H1 (cell line): ENCODE measurements around the gene ASPHD2.

Experiments used
- E2F6 ChIP-seq: IDR thresholded peaks from 2 replicates; pipeline ENCODE4 v1.6.1; 2012; ENCODE audit warnings: inconsistent platforms
- EZH2 ChIP-seq: fragments of 200-600 bp; sonication (generic); IDR thresholded peaks from 2 replicates; pipeline ENCODE4 v1.7.1; 2012; ENCODE audit warnings: low read depth, mild to moderate bottlenecking, moderate library complexity, low read length, inconsistent platforms; ENCODE audit not compliant: severe bottlenecking
- HDAC2 ChIP-seq, 2 experiments: fragments of 300-600 bp in 1 of 2; sonication (generic) in 1 of 2; IDR thresholded peaks; 2 replicates each; pipeline ENCODE4 v1.6.1; 2011 to 2012; ENCODE audit warnings: low read depth in 2 of 2, low read length in 2 of 2, mild to moderate bottlenecking in 2 of 2, moderate library complexity in 2 of 2, borderline replicate concordance in 1 of 2, inconsistent platforms in 1 of 2
- MAFK ChIP-seq: IDR thresholded peaks from 2 replicates; pipeline ENCODE4 v1.6.1; 2012; ENCODE audit warnings: low read depth, mild to moderate bottlenecking, improper control_type of control experiment, low read length
- NRF1 ChIP-seq: IDR thresholded peaks from 2 replicates; pipeline ENCODE4 v1.6.1; 2011; ENCODE audit warnings: mild to moderate bottlenecking, low read depth, low read length, improper control_type of control experiment
- POLR2A ChIP-seq, 2 experiments: IDR thresholded peaks; 1 replicate in 1 of 2; 2 replicates in 1 of 2; pipeline ENCODE4 v1.6.1; 2011; ENCODE audit warnings: low read depth in 2 of 2, low read length in 2 of 2, mild to moderate bottlenecking in 2 of 2; ENCODE audit errors: control extremely low read depth in 1 of 2
- POLR2AphosphoS5 ChIP-seq: IDR thresholded peaks from 2 replicates; pipeline ENCODE4 v1.6.1; 2011; ENCODE audit warnings: low read depth, low read length
- TCF12 ChIP-seq: IDR thresholded peaks from 2 replicates; pipeline ENCODE4 v1.6.1; 2011; ENCODE audit warnings: low read depth, mild to moderate bottlenecking, low read length
- TF ChIP-seq, protein P1 (sequence below), 3 experiments: IDR thresholded peaks; 1 replicate in 2 of 3; 2 replicates in 1 of 3; pipeline versions ENCODE4 v1.5.1 to v1.6.1; 2011; ENCODE audit warnings: low read length in 3 of 3, mild to moderate bottlenecking in 3 of 3, inconsistent platforms in 2 of 3, low read depth in 1 of 3, moderate library complexity in 1 of 3; ENCODE audit not compliant: insufficient read depth in 1 of 3; ENCODE audit errors: control extremely low read depth in 1 of 3
- TF ChIP-seq, protein P2 (sequence below): IDR thresholded peaks from 2 replicates; pipeline ENCODE4 v1.6.1; 2011; ENCODE audit warnings: low read depth, mild to moderate bottlenecking, low read length; ENCODE audit not compliant: insufficient read depth

GRCh38 chr22:26447584-26448329 lies 18.7 kb downstream of the ASPHD2 start:
- TF ChIP-seq, protein P1, sequence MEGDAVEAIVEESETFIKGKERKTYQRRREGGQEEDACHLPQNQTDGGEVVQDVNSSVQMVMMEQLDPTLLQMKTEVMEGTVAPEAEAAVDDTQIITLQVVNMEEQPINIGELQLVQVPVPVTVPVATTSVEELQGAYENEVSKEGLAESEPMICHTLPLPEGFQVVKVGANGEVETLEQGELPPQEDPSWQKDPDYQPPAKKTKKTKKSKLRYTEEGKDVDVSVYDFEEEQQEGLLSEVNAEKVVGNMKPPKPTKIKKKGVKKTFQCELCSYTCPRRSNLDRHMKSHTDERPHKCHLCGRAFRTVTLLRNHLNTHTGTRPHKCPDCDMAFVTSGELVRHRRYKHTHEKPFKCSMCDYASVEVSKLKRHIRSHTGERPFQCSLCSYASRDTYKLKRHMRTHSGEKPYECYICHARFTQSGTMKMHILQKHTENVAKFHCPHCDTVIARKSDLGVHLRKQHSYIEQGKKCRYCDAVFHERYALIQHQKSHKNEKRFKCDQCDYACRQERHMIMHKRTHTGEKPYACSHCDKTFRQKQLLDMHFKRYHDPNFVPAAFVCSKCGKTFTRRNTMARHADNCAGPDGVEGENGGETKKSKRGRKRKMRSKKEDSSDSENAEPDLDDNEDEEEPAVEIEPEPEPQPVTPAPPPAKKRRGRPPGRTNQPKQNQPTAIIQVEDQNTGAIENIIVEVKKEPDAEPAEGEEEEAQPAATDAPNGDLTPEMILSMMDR (IDR thresholded peaks at IDR 0.05; ENCODE audit: control extremely low read depth in 1 of 3, insufficient read depth in 1 of 3, low read depth in 1 of 3, low read length in 3 of 3) = no peak
- TF ChIP-seq EZH2 (no peak), MAFK (no peak), POLR2AphosphoS5 (no peak), TCF12 (no peak), E2F6 (no peak), NRF1 (no peak), HDAC2 (IDR thresholded peaks at IDR 0.05; ENCODE audit: borderline replicate concordance in 1 of 2, low read depth in 2 of 2, low read length in 2 of 2) (no peak), POLR2A (IDR thresholded peaks at IDR 0.05; ENCODE audit: control extremely low read depth in 1 of 2, low read depth in 2 of 2, low read length in 2 of 2) (no peak)
- TF ChIP-seq, protein P2, sequence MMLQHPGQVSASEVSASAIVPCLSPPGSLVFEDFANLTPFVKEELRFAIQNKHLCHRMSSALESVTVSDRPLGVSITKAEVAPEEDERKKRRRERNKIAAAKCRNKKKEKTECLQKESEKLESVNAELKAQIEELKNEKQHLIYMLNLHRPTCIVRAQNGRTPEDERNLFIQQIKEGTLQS = no peak
